IMR-90 (cell line): Measurements from ENCODE around the gene HS6ST3. TPM values are rescaled to one million over a fixed set of nuclear protein-coding genes. Genes with fewer than 3 reads are reported as not detected.
"Not testable (repeated sequence)": the region's sequence is repeated elsewhere in the genome, so short reads cannot be mapped to it uniquely, and the experiment has no call there.

Source experiments
- ATAC-seq: fragments of 200-7000 bp; cut with Tn5 transposase; 2 replicates; pipeline ENCODE4 v1.9.1; 2020; ENCODE audit warnings: low read depth, mild to moderate bottlenecking, moderate library complexity
- BruUV-seq: library from RNA; stranded (reverse); fragments of 400-500 nt; replicated peaks from 2 replicates; lab custom pipeline; 2021; lab: Mats Ljungman, UMichigan
- CTCF ChIA-PET: fragments of 300-600 bp; formaldehyde crosslinking; extraction: SDS; loops from one replicate; lab custom pipeline; 2021; ENCODE audit warnings: antibody characterized with exemption; lab: Yijun Ruan, JAX
- POLR2A ChIA-PET: fragments of 300-600 bp; sonication (Branson Sonifier 250); formaldehyde crosslinking; loops from one replicate; lab custom pipeline; 2022; ENCODE audit warnings: antibody characterized with exemption; ENCODE audit not compliant: unreplicated experiment; lab: Charles Lee
- DNase-seq: peaks from one replicate; pipeline ENCODE4 v3.0.0; 2013
- H2AFZ ChIP-seq: replicated peaks from 2 replicates; pipeline ENCODE3; 2013; ENCODE audit warnings: low read length, mild to moderate bottlenecking; ENCODE audit not compliant: poor library complexity
- H2AK5ac ChIP-seq: 2 replicates; pipeline ENCODE4 v1.6.1; 2013; ENCODE audit warnings: low read depth, low read length, inconsistent platforms
- H2AK9ac ChIP-seq: replicated peaks from 2 replicates; pipeline ENCODE3; 2013; ENCODE audit warnings: mild to moderate bottlenecking, low read depth, low read length, moderate library complexity; ENCODE audit not compliant: poor library complexity
- H2BK120ac ChIP-seq: 2 replicates; pipeline ENCODE4 v1.6.1; 2013; ENCODE audit warnings: low read depth, low read length, inconsistent platforms
- H2BK15ac ChIP-seq: 3 replicates; pipeline ENCODE4 v1.6.1; 2013; ENCODE audit warnings: low read depth, low read length, inconsistent platforms
- H2BK20ac ChIP-seq: 2 replicates; pipeline ENCODE4 v1.6.1; 2013; ENCODE audit warnings: low read depth, mild to moderate bottlenecking, inconsistent platforms, low read length, moderate library complexity
- H2BK5ac ChIP-seq: 2 replicates; pipeline ENCODE4 v1.6.1; 2013; ENCODE audit warnings: mild to moderate bottlenecking, low read depth, low read length, inconsistent platforms; ENCODE audit not compliant: poor library complexity, severe bottlenecking
- H3K14ac ChIP-seq: replicated peaks from 2 replicates; pipeline ENCODE4 v1.6.1; 2013; ENCODE audit warnings: low read depth, low read length, inconsistent platforms
- H3K18ac ChIP-seq: 2 replicates; pipeline ENCODE4 v1.6.1; 2013; ENCODE audit warnings: low read depth, low read length, control low read depth
- H3K23ac ChIP-seq: 2 replicates; pipeline ENCODE4 v1.6.1; 2013; ENCODE audit warnings: low read depth, low read length, inconsistent platforms
- H3K27ac ChIP-seq: 2 replicates; pipeline ENCODE4 v1.5.1; 2013; ENCODE audit warnings: mild to moderate bottlenecking, control low read depth, low read length; ENCODE audit not compliant: insufficient read depth
- H3K27me3 ChIP-seq: 2 replicates; pipeline ENCODE4 v1.6.1; 2013; ENCODE audit warnings: low read length; ENCODE audit not compliant: control insufficient read depth, insufficient read depth
- H3K36me3 ChIP-seq: 2 replicates; pipeline ENCODE4 v1.6.1; 2013; ENCODE audit warnings: low read length, mixed read lengths; ENCODE audit not compliant: control insufficient read depth, insufficient read depth
- H3K4ac ChIP-seq: 2 replicates; pipeline ENCODE4 v1.6.1; 2013; ENCODE audit warnings: low read depth, low read length, inconsistent platforms
- H3K4me1 ChIP-seq: 2 replicates; pipeline ENCODE4 v1.6.1; 2013; ENCODE audit warnings: low read length, mixed read lengths; ENCODE audit not compliant: control insufficient read depth, insufficient read depth
- H3K4me2 ChIP-seq: 2 replicates; pipeline ENCODE4 v1.6.1; 2013; ENCODE audit warnings: low read depth, mild to moderate bottlenecking, control low read depth, low read length, moderate library complexity
- H3K4me3 ChIP-seq: 2 replicates; pipeline ENCODE4 v1.5.1; 2013; ENCODE audit warnings: low read depth, mild to moderate bottlenecking, control low read depth, low read length, moderate library complexity; ENCODE audit not compliant: insufficient read depth
- H3K56ac ChIP-seq: 2 replicates; pipeline ENCODE4 v1.6.1; 2013; ENCODE audit warnings: low read length, inconsistent platforms; ENCODE audit not compliant: insufficient read depth; ENCODE audit errors: extremely low read depth
- H3K79me1 ChIP-seq, 2 experiments: 2 replicates each; pipeline ENCODE4 v1.6.1; 2013; ENCODE audit warnings: low read length in 2 of 2, inconsistent platforms in 1 of 2, low read depth in 1 of 2
- H3K9ac ChIP-seq: 2 replicates; pipeline ENCODE4 v1.6.1; 2013; ENCODE audit warnings: low read depth, low read length, control low read depth
- H3K9me1 ChIP-seq: 2 replicates; pipeline ENCODE4 v1.6.1; 2013; ENCODE audit warnings: low read length, inconsistent platforms; ENCODE audit not compliant: insufficient read depth
- H3K9me3 ChIP-seq: 2 replicates; pipeline ENCODE4 v1.6.1; 2013; ENCODE audit warnings: low read length; ENCODE audit not compliant: control insufficient read depth, insufficient read depth
- H4K20me1 ChIP-seq: 2 replicates; pipeline ENCODE4 v1.6.1; 2013; ENCODE audit warnings: low read length, inconsistent platforms; ENCODE audit not compliant: insufficient read depth
- H4K5ac ChIP-seq: 2 replicates; pipeline ENCODE4 v1.6.1; 2013; ENCODE audit warnings: mild to moderate bottlenecking, low read depth, low read length, control low read depth
- H4K8ac ChIP-seq, 2 experiments: 2 replicates each; pipeline ENCODE4 v1.6.1; 2013; ENCODE audit warnings: low read depth in 2 of 2, low read length in 2 of 2, control low read depth in 1 of 2, inconsistent platforms in 1 of 2
- H4K91ac ChIP-seq: 2 replicates; pipeline ENCODE4 v1.6.1; 2013; ENCODE audit warnings: low read depth, low read length, inconsistent platforms; ENCODE audit not compliant: insufficient read depth
- WGBS, 2 experiments: methylation state at CpG; one replicate each; pipeline versions ENCODE4 v1.1.5 to v1.1.7; 2013; ENCODE audit warnings: missing lambda C conversion rate in 2 of 2; ENCODE audit not compliant: insufficient read length in 1 of 2; ENCODE audit errors: extremely low coverage in 2 of 2; 5-methylcytosine and 5-hydroxymethylcytosine counted together
- dilution Hi-C: fragments of 300-500 bp; cut with HindIII; formaldehyde crosslinking; loops from one replicate; pipeline ENCODE4 v1.14.3; 2018; ENCODE audit warnings: low sequenced_read_pairs; ENCODE audit not compliant: unreplicated experiment
- in situ Hi-C: fragments of 300-500 bp; cut with MboI; formaldehyde crosslinking; loops from 3 replicates; pipeline ENCODE4 v1.14.3; 2019; ENCODE audit warnings: low sequenced_read_pairs, inconsistent platforms, mixed read lengths
- intact Hi-C: fragments of 100-400 bp; cut with micrococcal nuclease; formaldehyde crosslinking; loops from 2 replicates; pipeline ENCODE4 v1.10.0; 2022
- polyA plus RNA-seq, 3 experiments: library from polyadenylated mRNA; depleted of rRNA; stranded (reverse); fragments of >200 nt; gene quantifications; 2 replicates each; pipeline ENCODE4 v1.2.3, GENCODE V29; 2012; ENCODE audit warnings: low replicate concordance in 1 of 3
- total RNA-seq: library from RNA; depleted of rRNA; stranded (reverse); fragments of >200 nt; gene quantifications from 2 replicates; pipeline ENCODE4 v1.2.3, GENCODE V29; 2012

Gene HS6ST3
- total and polyA plus RNA-seq, 2 of the 4 experiments (the other 2 are of a cell fraction): not detected

GRCh38 chr13:96108072-96108471 lies 18.2 kb downstream of the HS6ST3 start:
- in situ Hi-C loops: not testable (repeated sequence)

More at GRCh38 chr13:96108072-96108471, 18.2 kb downstream of the HS6ST3 start:
- H3K79me1 ChIP-seq, H2AFZ ChIP-seq, H3K9ac ChIP-seq, H4K20me1 ChIP-seq, H3K4me3 ChIP-seq, H3K9me3 ChIP-seq, H3K4me1 ChIP-seq, H4K5ac ChIP-seq, H3K27ac ChIP-seq, H3K23ac ChIP-seq, DNase-seq, H4K8ac ChIP-seq, H3K27me3 ChIP-seq, H2BK5ac ChIP-seq, H3K56ac ChIP-seq, POLR2A ChIA-PET, H3K36me3 ChIP-seq, H4K91ac ChIP-seq, intact Hi-C loops, dilution Hi-C loops, H2BK15ac ChIP-seq, H3K4ac ChIP-seq, H3K9me1 ChIP-seq, H2BK20ac ChIP-seq, H2BK120ac ChIP-seq, H2AK9ac ChIP-seq, H3K18ac ChIP-seq, BruUV-seq, H2AK5ac ChIP-seq, H3K4me2 ChIP-seq, ATAC-seq, H3K14ac ChIP-seq, CTCF ChIA-PET: not testable (repeated sequence)
- WGBS, 2 experiments: 75% methylated on average over 4 of the region's 8 CpGs; no CpG with 5 or more reads in 1 of the 2 experiments
